GM12801 (cell line): ENCODE data around the gene MRPL12.

Source experiments
- TF ChIP-seq, protein P1 (sequence below): IDR thresholded peaks from one replicate; pipeline ENCODE4 v1.5.1; 2011; ENCODE audit warnings: control low read depth; ENCODE audit not compliant: insufficient read length; ENCODE audit errors: extremely low read depth

The MRPL12 gene

DNA sequence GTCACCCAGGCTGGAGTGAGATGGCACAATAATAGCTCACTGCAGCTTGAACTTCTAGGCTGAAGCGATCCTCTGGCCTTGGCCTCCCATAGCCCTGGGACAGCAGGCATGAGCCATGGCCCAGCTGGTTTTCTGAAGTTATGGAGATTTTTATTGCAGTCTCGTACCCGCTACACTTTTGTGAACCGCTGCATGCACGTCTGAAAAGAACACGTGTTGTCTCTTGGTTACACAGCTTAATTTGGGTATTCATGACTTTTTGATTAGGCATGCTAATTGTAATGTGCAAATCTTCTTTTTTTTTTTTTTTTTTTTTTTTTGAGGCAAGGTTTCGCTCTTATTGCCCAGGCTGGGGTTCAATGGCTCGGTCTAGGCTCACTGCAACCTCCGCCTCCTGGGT, 22.3 kb downstream of the MRPL12 start:
- TF ChIP-seq, protein P1, sequence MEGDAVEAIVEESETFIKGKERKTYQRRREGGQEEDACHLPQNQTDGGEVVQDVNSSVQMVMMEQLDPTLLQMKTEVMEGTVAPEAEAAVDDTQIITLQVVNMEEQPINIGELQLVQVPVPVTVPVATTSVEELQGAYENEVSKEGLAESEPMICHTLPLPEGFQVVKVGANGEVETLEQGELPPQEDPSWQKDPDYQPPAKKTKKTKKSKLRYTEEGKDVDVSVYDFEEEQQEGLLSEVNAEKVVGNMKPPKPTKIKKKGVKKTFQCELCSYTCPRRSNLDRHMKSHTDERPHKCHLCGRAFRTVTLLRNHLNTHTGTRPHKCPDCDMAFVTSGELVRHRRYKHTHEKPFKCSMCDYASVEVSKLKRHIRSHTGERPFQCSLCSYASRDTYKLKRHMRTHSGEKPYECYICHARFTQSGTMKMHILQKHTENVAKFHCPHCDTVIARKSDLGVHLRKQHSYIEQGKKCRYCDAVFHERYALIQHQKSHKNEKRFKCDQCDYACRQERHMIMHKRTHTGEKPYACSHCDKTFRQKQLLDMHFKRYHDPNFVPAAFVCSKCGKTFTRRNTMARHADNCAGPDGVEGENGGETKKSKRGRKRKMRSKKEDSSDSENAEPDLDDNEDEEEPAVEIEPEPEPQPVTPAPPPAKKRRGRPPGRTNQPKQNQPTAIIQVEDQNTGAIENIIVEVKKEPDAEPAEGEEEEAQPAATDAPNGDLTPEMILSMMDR, result no peak

DNA sequence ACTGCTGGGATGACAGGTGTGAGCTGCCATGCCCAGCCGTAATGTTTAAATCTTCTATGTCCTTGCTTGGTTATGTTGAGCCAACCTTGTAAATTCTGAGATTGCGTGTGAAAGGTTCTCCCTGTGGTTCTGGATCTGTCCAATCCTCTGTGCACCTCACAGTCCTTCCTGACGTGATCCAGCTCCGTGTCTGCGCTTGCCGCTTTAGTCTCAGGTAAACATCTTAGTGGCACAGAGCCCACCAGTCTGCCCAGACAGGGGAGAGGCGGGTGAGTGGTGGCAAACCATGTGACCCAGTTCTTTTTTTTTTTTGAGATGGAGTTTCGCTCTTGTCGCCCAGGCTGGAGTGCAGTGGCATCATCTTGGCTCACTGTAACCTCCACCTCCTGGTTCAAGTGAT, 22.8 kb downstream of the MRPL12 start:
- TF ChIP-seq, protein P1, result no peak

DNA sequence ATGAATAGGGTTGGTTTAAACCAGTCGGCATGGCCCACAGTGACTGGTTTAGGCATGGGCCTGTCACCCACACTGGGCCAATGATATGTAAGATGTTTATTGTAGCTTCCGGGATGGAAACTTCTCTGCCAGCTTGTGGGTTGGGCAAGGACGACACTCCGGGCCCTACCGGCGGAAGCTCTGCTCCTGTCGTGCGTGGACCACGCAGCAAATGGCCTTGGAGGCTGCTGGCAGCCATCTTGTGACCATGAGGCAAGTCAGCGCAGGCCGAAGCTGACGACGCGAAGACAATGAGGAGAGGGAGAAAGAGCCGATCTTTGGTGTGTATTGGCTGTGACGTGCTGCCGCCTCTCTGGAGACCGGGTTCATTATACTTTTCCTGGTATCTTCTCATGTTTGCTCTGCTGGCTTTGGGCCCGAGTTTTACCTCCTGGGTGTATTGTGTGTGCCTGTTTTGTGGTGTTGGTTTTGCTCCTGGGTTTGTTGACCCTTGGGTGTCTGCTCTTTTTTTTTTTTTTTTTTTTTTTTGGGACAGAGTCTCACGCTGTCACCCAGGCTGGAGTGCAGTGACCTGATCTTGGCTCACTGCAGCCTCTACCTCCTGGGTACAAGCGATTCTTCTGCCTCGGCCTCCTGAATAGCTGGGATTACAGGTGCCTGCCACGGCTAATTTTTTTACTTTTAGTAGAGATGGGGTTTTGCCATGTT, 24.3 kb downstream of the MRPL12 start:
- TF ChIP-seq, protein P1, result no peak

DNA sequence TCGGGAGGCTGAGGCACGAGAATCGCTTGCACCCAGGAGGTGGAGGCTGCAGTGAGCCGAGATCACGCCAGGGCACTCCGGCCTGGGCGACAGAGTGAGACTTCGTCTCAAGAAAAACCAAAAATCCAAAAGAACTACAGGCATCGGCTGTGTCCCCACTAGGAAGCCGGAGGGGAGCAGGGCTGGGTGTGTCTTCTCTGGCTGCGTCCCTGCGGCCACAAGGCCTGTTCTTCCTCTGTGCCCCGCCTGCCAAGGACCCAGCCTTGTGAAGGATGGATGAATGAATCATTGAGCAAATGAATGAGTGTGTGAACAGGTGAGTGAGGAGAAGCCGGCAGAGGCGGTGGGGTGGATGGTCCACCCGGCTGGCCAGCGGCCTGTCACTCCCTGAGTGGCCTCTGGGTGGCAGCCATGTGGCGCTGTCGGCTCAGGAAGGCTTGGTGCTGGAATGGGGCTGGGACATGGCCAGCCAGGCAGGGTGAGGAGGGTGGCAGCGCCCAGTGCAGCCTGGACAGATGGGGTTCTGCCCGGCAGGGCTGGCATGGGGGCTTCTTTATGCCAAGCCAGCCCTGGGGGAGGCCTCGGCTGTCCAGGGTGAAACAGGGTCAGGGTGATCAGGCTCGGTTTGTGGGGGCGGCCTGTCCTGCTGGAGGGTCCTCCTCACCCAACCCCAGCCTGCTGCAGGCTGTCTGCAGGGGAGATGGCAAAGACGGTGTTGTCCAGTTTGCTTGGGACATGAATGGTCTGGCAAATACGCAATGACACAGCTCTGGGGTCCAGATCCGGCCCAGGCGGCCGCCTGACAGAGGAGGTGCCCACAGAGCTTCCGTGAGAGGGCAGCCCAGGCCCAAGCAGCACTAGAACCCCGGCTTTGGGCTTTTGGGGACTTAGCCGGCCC, 30.6 kb downstream of the MRPL12 start:
- TF ChIP-seq, protein P1, result no peak

DNA sequence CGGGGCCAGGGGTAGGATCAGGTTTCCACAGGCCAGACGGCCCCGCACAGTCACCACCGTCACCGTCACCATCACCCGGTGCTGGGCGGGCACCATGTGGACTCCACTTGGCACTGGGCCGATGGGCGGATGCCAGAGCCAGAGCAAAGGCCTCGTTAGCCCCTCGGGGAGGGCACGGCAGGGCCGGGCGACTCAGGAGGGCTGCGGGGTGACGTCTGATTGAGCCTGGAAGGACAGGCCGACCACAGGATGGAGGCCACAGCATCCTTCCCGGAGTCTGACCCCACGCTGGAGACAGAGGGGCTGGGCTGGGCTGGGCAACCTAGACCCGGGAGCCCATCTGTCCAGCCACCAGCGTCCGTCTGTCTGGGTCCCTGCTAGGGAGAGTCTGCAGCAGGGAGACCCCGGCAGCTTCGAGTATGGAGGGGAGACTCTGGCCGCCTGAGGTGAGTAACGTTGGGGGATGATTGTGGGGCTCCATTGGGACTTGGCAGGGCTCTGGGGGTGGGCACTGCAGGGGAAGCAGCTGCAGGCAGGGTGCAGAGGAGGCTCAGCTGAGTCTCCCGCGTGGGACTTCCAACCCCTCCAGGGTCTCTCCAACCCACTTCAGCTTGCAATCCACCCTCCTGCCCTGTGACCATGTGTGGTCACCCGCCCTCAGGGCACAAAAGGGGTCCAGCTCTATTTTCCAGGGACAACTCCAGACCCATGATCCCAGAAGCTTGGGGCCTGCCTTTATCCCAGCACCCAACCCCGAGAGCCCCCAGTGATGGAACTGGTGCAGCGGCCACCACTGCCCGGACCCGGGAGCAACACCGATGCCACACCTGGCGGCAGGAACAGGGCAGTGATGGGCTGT, 31.5 kb downstream of the MRPL12 start:
- TF ChIP-seq, protein P1, result no peak

DNA sequence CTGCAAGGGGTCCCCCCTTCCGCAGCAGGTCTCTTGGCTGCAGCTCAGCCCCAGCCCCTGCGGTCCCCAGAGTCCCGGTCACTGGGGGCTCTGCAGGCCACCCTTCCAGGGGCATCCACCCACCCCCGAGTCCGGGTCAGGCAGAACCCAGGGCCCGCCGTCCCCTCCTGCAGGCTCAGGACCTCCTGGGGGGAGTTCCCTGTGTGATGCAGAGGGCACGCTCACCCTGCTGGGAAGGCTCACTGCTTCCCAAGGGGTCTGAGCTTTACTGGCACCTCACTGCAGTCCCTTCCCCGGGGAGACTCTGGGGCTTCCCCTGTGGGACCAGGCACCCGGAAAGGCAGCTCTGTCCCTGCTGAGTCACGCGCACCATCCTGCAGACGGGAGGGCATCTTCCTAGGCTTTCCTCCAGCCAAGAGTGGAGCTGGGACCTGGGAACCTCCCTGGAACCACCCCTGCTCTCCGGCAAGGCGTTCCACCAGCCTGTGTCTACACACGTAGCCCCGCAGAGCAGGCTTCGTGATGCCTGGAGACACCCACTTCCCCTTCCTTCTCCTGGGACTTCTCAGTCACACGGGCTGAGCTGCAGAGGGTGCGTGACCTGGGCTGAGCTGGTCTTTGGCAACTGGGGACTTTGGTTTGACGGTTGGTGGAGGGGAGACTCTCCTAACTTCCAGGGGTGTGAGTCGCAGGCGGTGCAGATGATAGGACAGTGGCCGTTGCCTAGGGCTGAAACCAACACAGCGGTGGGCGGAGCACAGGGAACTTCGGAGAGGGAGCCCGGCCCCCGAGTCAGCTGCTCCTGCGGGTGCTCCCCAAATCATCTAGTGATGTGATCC, 32.3 kb downstream of the MRPL12 start:
- TF ChIP-seq, protein P1, result no peak
